Stimulated activated CD4-positive, alpha-beta T cell treated with anti-CD3 and anti-CD28 coated beads, TNF-alpha, amount 100 ng/mL, for 48 hours (primary cell): Measurements from ENCODE around the gene CXCL14.
"Not testable (repeated sequence)": the region's sequence is repeated elsewhere in the genome, so short reads cannot be mapped to it uniquely, and the experiment has no call there.

ENCODE experiments used
- DNase-seq, 3 donors: peaks; one replicate each; pipeline ENCODE4 v3.0.0-alpha.2; 2020; ENCODE audit warnings: low read depth in 3 of 3

CXCL14 gene

GRCh38 chr5:135543485-135544304 is 35.1 kb downstream of the CXCL14 start:
- DNase-seq: no peak

- no peak for DNase-seq
These were observed 35.7 kb downstream of the CXCL14 start for GRCh38 chr5:135543001-135543484.

- DNase-seq: no peak
These were observed 36.8 kb downstream of the CXCL14 start for GRCh38 chr5:135541807-135542502.

- no peak for DNase-seq
These were observed 39.3 kb downstream of the CXCL14 start for GRCh38 chr5:135539430-135540005.

GRCh38 chr5:135538261-135538660 is 40.5 kb downstream of the CXCL14 start:
- no peak for DNase-seq

GRCh38 chr5:135537745-135538144 is 41.0 kb downstream of the CXCL14 start:
- no peak for DNase-seq

GRCh38 chr5:135537271-135537670 is 41.5 kb downstream of the CXCL14 start:
- no peak for DNase-seq

GRCh38 chr5:135535820-135536801 is 42.7 kb downstream of the CXCL14 start, which contains the start of gene NEUROG1:
NEUROG1 (minus strand) TSS chr5:135535964; CDS start chr5:135535690, 274 bp downstream.
- DNase-seq: no peak

- DNase-seq: no peak
These were observed 43.4 kb downstream of the CXCL14 start for GRCh38 chr5:135535420-135535819.

GRCh38 chr5:135534609-135535419 is 44.0 kb downstream of the CXCL14 start:
- no peak for DNase-seq

- no peak for DNase-seq
These were observed 45.0 kb downstream of the CXCL14 start for GRCh38 chr5:135533794-135534193.

- DNase-seq: no peak
These were observed 45.5 kb downstream of the CXCL14 start for GRCh38 chr5:135533334-135533733.

GRCh38 chr5:135529576-135529975 is 49.2 kb downstream of the CXCL14 start:
- DNase-seq: not testable (repeated sequence)

GRCh38 chr5:135526924-135527323 is 51.9 kb downstream of the CXCL14 start:
- no peak for DNase-seq

- no peak for DNase-seq
These were observed 56.8 kb downstream of the CXCL14 start for GRCh38 chr5:135521964-135522363.
